Cardiac muscle cell (in vitro differentiated cells and primary cell): ENCODE results near the gene PCNX1. TPM values are rescaled to one million over a fixed set of nuclear protein-coding genes. Genes with fewer than 3 reads are reported as not detected.

Experiments used
- DNase-seq, 2 donors: peaks; one replicate each; pipeline versions ENCODE4 v3.0.0 to v3.0.0-alpha.2; 2010 to 2017; ENCODE audit warnings: low read depth in 1 of 2, low spot score in 1 of 2
- H3K27ac ChIP-seq: fragments of 200-600 bp; sonication (generic); 2 replicates; pipeline ENCODE4 v1.5.1; 2016
- H3K27me3 ChIP-seq: fragments of 200-600 bp; sonication (generic); 2 replicates; pipeline ENCODE4 v1.6.0; 2016; ENCODE audit warnings: control low read depth
- H3K36me3 ChIP-seq: fragments of 200-600 bp; sonication (generic); 2 replicates; pipeline ENCODE4 v1.5.1; 2016; ENCODE audit warnings: control low read depth
- H3K4me1 ChIP-seq: fragments of 200-600 bp; sonication (generic); 2 replicates; pipeline ENCODE4 v1.8.1; 2017; ENCODE audit warnings: low read depth, mild to moderate bottlenecking, mixed run types
- H3K4me3 ChIP-seq: fragments of 200-600 bp; sonication (generic); 2 replicates; pipeline ENCODE4 v1.5.1; 2016; ENCODE audit warnings: mild to moderate bottlenecking
- H3K9me3 ChIP-seq: fragments of 200-600 bp; sonication (generic); 2 replicates; pipeline ENCODE4 v1.5.1; 2017; ENCODE audit warnings: low read depth, mild to moderate bottlenecking, control low read depth
- polyA plus RNA-seq: library from polyadenylated mRNA; unstranded; fragments of >200 nt; fragmentation: Nextera tagmentation; extraction: Ambion mirVana; gene quantifications from 2 replicates; pipeline ENCODE4 v1.2.1, GENCODE V29; 2016
- total RNA-seq: library from RNA; depleted of rRNA; stranded (reverse); fragments of >200 nt; gene quantifications from 2 replicates; pipeline ENCODE4 v1.2.3, GENCODE V29; 2016
- TF ChIP-seq, protein P1 (sequence below): IDR thresholded peaks from 2 replicates; pipeline ENCODE4 v1.5.1; 2012; ENCODE audit warnings: low read depth, mild to moderate bottlenecking, low read length

The PCNX1 gene
- total and polyA plus RNA-seq, 2 experiments from 2014 or later = 20.1 to 45.4 TPM

DNA sequence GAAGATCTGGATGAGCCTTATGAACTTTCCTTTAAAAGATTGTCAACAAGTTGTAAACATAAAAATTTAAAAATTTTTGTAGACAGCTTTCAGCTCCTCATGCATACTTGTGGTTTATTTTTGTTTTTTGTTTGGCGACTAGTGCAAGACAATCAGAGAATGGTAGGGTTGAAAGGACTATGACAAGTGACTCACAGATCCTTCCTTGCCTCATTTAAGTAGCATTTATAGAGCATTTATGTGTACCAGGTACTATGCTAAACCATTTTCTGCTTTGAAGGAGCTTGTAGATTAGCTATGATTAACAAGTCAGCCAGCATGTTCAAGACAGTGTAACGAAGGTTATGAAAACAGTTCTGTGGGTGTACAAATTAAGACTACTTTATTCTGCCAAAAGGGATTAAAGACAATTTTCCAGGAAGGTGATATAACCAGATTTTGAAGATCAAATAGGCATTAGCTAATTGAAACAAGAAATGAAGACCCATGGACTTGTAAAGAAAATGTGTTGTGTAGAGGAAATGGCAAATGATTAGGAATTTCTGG lies 122.0 kb downstream of the PCNX1 start:
- H3K36me3 ChIP-seq = peaks cover 76% of the 10 kb centered on the region
- TF ChIP-seq, protein P1, sequence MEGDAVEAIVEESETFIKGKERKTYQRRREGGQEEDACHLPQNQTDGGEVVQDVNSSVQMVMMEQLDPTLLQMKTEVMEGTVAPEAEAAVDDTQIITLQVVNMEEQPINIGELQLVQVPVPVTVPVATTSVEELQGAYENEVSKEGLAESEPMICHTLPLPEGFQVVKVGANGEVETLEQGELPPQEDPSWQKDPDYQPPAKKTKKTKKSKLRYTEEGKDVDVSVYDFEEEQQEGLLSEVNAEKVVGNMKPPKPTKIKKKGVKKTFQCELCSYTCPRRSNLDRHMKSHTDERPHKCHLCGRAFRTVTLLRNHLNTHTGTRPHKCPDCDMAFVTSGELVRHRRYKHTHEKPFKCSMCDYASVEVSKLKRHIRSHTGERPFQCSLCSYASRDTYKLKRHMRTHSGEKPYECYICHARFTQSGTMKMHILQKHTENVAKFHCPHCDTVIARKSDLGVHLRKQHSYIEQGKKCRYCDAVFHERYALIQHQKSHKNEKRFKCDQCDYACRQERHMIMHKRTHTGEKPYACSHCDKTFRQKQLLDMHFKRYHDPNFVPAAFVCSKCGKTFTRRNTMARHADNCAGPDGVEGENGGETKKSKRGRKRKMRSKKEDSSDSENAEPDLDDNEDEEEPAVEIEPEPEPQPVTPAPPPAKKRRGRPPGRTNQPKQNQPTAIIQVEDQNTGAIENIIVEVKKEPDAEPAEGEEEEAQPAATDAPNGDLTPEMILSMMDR = no peak
- H3K9me3 ChIP-seq = no peaks in the 10 kb centered on the region

DNA sequence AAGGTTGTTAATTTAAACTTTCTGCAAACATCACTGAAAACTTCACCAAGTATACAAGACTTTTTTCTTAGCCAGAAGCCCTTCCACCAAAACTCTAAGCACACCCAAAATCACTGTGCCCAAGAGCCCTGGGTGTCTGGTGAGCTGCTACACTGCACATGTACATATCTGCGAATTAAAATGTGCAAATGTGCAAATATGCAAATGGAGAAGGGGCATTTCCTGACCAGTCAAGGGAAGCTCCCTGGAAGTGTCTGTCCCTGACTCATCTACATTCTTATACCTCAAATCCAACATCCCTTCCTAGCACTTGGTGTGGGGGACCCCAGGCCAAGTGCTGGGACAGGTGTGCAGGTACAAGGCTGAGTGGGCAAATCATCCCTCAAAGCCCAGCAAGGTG lies 123.7 kb downstream of the PCNX1 start:
- Histone ChIP-seq H3K4me1 (no peaks in the 10 kb centered on the region), H3K27me3 (no peaks in the 10 kb centered on the region), H3K27ac (no peak overlapping the region), H3K4me3 (no peak overlapping the region), H3K9me3 (no peaks in the 10 kb centered on the region), H3K36me3 (peaks cover 78% of the 10 kb centered on the region)
- TF ChIP-seq, protein P1 = no peak
- DNase-seq = no peak

More for the DNA sequence above, 122.0 kb downstream of the PCNX1 start:
- DNase-seq = no peak
- H3K4me1 ChIP-seq = no peaks in the 10 kb centered on the region
- H3K27me3 ChIP-seq = no peaks in the 10 kb centered on the region
- no peak overlapping the region for H3K4me3 ChIP-seq
- no peak overlapping the region for H3K27ac ChIP-seq

DNA sequence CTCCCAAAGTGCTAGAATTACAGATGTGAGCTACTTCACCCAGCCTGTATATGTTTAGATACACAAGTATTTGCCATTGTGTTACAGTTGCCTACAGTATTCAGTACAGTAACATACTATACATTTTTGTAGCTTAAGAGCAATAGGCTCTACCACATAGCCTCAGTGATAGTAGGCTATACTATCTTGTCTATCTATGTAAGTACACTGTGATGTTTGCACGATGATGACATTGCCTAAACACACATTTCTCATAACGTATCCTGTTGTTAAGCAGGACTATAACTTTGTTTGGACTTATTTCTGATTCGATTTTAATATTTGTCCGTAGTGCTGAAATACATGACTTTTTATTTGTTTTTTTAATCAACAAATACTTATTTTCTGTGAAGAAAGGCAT lies 129.2 kb downstream of the PCNX1 start:
- H3K4me3 ChIP-seq = no peak overlapping the region
- no peaks in the 10 kb centered on the region for H3K9me3 ChIP-seq
- no peaks in the 10 kb centered on the region for H3K27me3 ChIP-seq
- no peak for DNase-seq
- H3K36me3 ChIP-seq = peaks cover 61% of the 10 kb centered on the region
- H3K27ac ChIP-seq = no peak overlapping the region
- TF ChIP-seq, protein P1 = no peak
- no peaks in the 10 kb centered on the region for H3K4me1 ChIP-seq

DNA sequence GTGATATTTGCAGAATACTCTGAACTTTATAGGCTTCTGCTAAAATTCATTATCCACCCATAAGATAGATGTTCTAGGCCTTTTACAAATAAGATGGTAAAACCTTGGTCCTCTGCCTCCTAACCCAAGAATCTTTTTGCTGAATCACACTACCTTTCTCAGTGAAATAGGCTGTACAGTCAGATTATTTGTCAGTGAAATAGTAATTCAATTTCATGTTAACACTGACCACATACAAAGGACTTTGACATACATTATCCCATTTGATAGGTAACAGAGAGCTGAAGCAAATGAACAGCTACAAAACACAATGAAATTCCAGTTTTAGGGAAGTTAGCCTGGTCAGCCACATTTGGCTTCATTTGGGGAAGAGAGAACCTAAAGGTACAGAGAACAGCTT lies 141.1 kb downstream of the PCNX1 start:
- Histone ChIP-seq H3K27ac (no peak overlapping the region), H3K4me1 (no peaks in the 10 kb centered on the region), H3K4me3 (no peak overlapping the region), H3K27me3 (no peaks in the 10 kb centered on the region), H3K36me3 (peaks cover 65% of the 10 kb centered on the region), H3K9me3 (no peaks in the 10 kb centered on the region)
- no peak for DNase-seq
- TF ChIP-seq, protein P1 = no peak

DNA sequence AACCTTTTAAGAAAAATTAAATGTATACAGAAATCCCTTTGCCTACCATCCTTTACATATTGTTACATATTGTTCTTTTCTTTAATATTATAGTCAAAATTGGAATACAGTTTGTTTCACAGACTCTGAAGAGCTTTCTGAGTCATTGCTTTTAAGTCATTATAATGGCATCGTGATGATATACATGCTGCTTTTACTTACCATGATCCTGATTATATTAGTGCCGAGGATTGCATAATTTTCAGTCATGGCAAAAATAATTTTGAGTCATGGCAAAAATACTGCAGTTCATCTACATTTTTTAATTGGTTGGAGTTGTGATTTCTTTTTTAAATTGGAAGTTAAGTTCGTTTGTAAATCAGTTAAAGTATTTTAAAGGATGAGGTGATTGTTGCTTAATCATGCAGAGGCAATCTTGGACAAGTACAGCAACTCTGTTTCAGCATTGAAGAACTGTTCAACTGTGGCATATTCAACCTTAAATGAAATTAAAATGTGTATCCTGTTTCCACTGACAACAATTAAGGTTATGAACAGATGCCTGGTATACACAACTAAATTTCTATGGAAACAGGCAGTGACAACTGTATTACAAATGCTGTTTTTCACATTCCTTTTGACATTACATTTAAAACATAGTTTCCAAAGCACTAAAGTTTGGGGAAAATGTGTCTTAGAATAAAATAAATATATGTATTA lies 142.3 kb downstream of the PCNX1 start:
- Histone ChIP-seq H3K9me3 (no peaks in the 10 kb centered on the region), H3K27me3 (no peaks in the 10 kb centered on the region), H3K4me1 (no peaks in the 10 kb centered on the region), H3K4me3 (no peak overlapping the region), H3K27ac (no peak overlapping the region), H3K36me3 (peaks cover 76% of the 10 kb centered on the region)
- DNase-seq = peak in 1 of 2 donors; percentile 52
- TF ChIP-seq, protein P1 = no peak
